Activated T-cell treated with anti-CD3 and anti-CD28 coated beads, Interleukin-2, amount 50 U/mL, for 1 hour (primary cell): Measurements from ENCODE around the gene IFNB1.
A peak's percentile ranks its signal among the peaks of the same experiment; 100 is the strongest.

Experiments used
- DNase-seq: peaks from one replicate; pipeline ENCODE4 v3.0.0-alpha.2; 2020

IFNB1 gene

GRCh38 chr9:21060919-21061561 is 16.7 kb downstream of the IFNB1 start:
- DNase-seq, result no peak

- no peak for DNase-seq
Observed at GRCh38 chr9:21056931-21057330, 20.8 kb downstream of the IFNB1 start.

GRCh38 chr9:21053851-21054250 is 23.9 kb downstream of the IFNB1 start:
- DNase-seq, result no peak

GRCh38 chr9:21047281-21047691 is 30.5 kb downstream of the IFNB1 start:
- DNase-seq, result no peak

- no peak for DNase-seq
Observed at GRCh38 chr9:21043841-21044240, 33.9 kb downstream of the IFNB1 start.

- no peak for DNase-seq
Observed at GRCh38 chr9:21042466-21042865, 35.3 kb downstream of the IFNB1 start.

GRCh38 chr9:21039302-21039701 is 38.4 kb downstream of the IFNB1 start:
- no peak for DNase-seq

- DNase-seq, result no peak
Observed at GRCh38 chr9:21037278-21037677, 40.5 kb downstream of the IFNB1 start.

- no peak for DNase-seq
Observed at GRCh38 chr9:21031808-21032183, 45.9 kb downstream of the IFNB1 start.

- DNase-seq, result peak; percentile 72
Observed at GRCh38 chr9:21031091-21031807, 46.5 kb downstream of the IFNB1 start, which contains the start of gene HACD4. Gene HACD4, minus strand, starts transcription at chr9:21031640. Its CDS starts 50 bp downstream, at chr9:21031590.

- DNase-seq, result no peak
Observed at GRCh38 chr9:21030389-21031035, 47.2 kb downstream of the IFNB1 start.

GRCh38 chr9:21029661-21030060 is 48.1 kb downstream of the IFNB1 start:
- no peak for DNase-seq

- no peak for DNase-seq
Observed at GRCh38 chr9:21028466-21028865, 49.3 kb downstream of the IFNB1 start.

- DNase-seq, result no peak
Observed at GRCh38 chr9:21027295-21027694, 50.4 kb downstream of the IFNB1 start.
